GM10847 (cell line): ENCODE measurements around the gene CLEC6A.

Source experiments
- POLR2A ChIP-seq: IDR thresholded peaks from 2 replicates; pipeline ENCODE4 v1.6.1; 2011; ENCODE audit not compliant: insufficient read length; ENCODE audit errors: extremely low read depth

Gene CLEC6A

DNA sequence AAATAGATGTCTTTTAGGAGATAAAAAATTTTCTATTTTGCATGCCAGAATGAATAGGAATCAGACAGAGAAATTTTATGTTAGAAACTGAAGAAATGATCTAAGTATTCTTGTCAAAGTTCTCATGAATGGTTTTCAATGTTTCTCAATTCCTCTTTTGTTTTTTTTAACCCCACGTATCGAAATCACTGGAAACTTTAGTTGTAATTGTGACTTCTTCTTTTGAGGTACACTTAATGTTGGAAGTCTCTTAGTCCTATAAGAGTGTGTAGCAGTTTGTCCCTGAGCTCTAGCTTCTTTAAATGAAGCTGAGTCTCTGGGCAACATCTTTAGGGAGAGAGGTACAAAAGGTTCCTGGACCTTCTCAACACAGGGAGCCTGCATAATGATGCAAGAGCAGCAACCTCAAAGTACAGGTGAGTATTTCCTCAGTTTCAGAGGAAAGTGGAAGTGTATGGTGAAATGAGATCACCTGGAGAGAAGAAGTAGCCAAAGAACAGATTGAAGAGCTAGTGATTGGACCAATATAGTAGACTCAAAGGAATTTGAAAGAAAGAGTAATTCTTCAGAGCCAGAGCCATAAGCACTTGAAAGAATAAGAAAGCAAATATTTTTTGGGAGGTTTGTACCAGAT is at the start of gene CLEC6A:
TSS of gene CLEC6A (plus strand) at position 236 of the 634 bp plus-strand sequence. CDS start at position 386, 150 bp downstream.
- no peak for TF ChIP-seq POLR2A

DNA sequence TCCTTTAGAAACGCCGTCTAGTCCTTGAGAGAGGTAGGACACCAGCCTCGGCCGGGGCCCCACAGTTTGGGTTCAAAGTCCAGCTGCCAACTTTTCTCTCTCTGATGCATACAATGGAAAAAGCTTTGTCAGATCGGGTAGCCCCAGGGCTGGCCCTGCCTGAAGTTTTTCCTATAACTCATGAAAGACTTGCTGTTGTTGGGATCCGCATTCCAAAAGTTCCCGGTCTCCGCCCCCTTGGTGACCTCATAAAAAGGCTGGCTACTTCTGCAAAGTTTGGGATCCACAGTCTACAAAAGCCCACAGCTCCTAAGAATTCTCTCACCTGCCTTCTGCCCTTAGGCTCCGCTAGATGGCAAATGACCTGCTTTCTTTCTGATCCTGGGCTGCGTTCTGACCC is 35.3 kb upstream of the CLEC6A start:
- TF ChIP-seq POLR2A = no peak

DNA sequence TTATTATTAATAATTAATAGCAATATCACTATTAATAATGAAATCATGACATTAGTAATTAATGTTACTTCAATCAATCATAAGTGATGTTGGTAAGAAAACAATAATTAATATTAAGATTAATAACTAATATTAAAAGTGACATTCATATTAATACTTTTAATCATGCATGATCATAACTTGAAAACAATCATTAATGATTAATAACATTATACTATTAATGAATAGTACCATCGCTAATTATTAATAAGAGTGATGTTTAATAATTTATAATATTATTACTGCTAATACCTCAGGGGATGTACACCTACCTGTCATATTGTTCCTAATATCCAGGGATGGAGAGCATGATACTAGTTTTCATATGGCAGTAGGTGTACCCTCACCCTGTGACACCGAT is 10.0 kb upstream of the CLEC6A start:
- TF ChIP-seq POLR2A = no peak

DNA sequence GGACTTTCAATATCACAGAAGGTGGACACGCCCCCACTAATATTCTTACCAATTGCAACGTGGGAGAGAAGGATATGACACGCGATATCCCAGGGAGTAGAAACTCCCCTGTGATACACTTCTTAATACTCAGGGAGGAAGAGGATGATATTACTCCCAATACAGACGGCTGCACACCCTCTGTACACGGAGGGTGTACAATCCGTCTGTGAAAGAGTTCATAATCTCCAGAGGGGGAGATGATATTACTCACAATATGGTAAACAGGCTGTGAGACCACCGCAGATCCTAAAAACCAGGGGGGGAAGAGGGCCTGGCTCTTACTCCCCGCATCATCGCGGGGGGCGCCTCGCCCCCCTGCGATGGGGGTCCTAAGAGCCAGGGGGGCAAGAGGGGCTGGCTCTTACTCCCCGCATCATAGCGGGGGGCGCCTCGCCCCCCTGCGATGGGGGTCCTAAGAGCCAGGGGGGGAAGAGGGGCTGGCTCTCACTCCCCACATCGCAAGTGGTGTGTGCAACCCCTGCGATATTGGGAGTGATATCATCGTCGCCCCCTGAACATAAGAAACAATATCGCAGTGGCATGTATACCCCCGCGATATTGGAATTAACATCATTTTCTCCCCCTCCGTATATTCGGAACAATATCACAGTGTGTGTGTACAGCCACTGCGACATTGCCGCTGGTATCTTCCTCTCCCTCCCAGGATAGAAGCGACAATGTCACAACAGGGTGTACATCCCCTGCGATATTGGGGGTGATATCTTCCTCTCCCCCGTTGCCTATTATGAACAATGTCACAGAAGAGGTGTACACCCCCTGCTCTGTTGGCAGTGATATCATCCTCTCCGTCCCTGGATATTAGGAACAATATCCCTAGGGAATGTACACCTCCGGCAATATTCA is 8.9 kb upstream of the CLEC6A start:
- no peak for TF ChIP-seq POLR2A

DNA sequence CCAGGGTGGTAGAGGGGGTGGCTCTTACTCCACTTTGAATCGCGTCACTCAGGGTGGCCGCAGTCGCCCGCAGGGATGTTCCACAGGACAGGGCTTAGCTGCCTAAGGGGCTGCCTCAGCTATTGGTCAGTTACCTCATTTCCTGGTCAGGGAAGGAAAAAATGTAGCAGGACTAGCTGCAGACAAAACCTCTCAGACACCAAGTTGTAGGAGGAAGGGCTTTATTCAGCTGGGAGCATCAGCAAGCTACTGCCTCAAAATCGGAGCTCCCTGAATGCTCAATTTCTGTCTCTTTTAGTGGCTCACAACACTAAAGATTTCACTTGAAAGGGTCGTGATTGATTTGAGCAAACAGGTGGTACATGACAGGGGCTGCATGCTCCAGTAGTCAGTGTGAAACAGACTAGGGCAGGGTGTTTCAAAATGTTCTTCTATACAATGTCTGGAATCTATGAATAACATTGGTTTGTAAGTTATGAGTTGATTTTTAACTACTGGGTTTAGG is 6.4 kb upstream of the CLEC6A start:
- TF ChIP-seq POLR2A = no peak

DNA sequence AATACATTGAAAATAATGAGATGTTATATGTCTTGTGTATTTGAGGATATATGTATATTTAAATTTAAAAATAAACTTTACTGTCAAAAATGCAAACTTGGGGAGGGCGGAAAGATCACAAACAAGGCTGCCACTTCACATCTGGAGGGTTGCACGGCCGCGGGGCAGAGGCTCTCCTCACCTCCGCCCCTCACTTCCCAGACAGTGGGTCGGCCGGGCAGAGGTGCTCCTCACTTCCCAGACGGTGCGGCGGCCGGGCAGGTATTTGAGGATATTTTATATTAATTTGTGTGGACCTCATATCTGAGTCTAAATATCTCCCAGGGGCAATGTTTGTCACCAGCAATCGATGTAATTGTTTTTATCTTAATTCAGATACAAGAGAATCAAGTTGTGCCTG is 3.7 kb upstream of the CLEC6A start:
- no peak for TF ChIP-seq POLR2A

DNA sequence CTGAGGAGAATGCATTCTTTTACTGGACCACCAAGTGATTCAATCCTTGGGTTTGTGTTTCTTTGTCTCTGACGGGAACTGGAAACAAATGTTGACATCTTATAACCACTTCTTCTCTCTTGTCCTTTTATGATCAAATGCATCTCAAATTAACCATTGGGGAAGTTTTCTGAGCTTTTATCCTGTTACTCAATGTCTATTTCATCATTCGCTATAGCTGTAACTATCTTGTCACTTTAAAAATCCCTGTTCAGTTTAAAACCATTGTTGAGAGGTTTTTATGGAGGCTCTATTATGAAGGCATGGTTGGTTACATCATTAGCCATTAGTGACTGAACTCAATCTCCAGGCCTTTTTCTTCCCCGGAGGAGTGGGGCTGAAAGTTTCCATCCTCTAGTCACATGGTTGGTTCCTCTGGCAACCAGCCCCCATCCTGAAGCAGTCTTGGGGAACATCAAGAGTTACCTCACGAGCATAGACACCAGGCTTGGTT is 2.7 kb upstream of the CLEC6A start:
- no peak for TF ChIP-seq POLR2A

DNA sequence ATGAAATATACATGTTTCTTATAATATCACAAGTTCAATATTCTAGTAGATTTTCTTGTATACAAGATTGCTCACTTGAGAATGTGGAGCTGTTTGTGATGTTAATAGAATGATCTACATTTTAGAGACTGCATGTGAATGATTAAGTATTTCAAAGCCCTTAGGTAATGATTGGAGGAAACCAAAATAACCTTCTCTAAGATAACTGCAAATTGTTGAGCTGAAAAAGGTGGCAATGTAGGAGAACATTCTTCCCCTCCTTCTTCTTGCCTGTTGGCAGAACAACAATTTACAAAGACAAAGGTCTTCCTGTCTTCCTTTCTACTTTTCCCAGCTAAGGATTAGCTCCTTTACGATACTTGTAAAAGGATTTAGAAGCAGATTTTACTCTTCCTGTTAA is 2.0 kb upstream of the CLEC6A start:
- TF ChIP-seq POLR2A = no peak

DNA sequence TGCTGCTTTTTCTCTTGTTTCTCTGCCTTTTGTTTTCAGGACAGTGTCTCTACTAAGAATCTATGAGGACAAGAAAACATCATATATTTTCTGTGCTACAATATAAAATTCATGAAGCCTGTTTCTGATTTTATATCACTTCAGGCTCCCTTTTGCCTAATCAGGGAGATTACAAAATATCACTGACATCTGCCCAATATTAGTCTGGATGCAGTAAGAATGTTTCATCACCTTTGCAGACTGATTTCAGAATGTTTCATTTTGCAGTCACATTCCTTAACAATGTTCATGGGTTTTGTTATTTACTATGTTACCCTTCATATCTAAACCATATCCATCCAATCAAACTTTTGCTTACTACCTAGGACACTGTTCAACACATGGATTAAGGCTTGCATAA is 491 bp upstream of the CLEC6A start:
- TF ChIP-seq POLR2A = no peak

DNA sequence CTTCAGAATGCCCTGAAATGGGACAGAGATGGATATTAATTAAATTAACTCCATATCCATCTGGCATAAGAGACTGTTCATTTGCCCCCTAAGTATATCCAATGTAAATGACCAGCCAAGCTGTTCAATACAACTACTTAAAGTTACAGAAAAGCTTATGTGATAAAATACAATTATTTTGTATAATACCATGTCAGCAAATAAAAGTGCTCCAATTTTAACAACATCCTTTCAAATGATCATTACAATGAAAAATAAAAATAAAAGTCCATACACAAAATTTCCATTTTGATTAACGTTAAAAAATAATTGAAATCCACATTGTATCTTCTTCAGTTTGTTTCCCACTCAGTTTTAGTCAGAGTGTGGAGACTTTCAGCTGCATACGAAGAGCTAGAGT is 5.7 kb downstream of the CLEC6A start:
- no peak for TF ChIP-seq POLR2A

DNA sequence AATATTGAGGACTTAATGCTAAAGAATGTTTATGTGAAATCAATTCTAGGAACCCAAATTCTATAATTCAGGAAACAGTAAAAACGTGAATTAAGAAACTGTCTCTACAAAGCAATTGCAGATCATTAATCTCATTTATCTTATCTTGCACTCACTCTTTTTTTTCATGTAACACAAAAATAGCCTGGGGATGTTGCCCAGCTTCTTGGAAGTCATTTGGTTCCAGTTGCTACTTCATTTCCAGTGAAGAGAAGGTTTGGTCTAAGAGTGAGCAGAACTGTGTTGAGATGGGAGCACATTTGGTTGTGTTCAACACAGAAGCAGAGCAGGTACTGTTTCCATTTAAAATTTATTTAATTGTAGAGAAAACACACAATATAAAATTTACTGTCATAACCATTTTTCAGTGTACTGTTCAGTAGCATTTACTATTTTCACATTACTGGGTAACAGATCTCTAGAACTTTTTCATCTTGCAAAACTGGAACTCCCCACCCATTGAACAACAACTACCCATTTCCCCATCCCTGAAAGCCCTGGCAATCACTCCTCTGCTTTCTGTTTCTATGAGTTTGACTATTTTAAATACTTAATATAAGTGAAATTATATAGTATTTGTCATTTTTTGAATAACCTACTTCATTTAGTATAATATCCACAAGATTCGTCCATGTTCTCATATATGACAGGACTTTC is 9.7 kb downstream of the CLEC6A start:
- no peak for TF ChIP-seq POLR2A

DNA sequence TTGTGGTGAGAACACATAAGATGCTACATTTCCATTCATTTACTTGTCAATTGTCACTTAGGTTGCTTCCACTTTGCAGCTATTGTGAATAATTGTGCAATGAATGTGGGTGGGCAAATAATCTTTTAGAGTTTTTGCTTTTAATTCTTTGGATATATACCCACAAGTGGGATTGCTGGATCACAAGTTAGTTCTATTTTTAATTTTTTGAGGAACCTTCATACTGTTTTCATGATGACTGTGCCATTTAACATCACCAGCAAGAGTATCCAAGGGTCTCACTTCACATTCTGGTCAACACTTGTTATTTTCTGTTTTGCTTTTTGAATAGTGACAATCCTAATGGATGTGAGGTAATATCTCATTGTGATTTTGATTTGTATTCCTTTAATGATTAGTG is 10.5 kb downstream of the CLEC6A start:
- no peak for TF ChIP-seq POLR2A

DNA sequence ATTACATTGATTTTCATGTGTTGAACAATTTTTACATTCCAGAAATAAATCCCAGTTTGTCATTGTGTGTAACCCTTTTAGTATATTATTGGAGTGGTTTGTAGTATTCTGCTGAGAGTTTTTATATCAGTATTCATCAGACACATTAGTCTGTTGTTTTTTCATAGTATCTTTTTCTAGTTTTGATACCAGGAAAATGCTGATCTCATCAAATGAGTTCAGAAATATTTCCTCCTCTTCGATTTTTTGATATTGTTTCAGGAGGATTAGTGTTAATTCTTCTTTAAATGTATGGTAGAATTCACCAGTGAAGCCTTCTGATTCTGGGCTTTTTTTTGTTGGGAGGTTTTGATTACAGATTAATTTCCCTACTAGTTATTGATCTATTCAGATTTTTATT is 15.3 kb downstream of the CLEC6A start:
- no peak for TF ChIP-seq POLR2A

DNA sequence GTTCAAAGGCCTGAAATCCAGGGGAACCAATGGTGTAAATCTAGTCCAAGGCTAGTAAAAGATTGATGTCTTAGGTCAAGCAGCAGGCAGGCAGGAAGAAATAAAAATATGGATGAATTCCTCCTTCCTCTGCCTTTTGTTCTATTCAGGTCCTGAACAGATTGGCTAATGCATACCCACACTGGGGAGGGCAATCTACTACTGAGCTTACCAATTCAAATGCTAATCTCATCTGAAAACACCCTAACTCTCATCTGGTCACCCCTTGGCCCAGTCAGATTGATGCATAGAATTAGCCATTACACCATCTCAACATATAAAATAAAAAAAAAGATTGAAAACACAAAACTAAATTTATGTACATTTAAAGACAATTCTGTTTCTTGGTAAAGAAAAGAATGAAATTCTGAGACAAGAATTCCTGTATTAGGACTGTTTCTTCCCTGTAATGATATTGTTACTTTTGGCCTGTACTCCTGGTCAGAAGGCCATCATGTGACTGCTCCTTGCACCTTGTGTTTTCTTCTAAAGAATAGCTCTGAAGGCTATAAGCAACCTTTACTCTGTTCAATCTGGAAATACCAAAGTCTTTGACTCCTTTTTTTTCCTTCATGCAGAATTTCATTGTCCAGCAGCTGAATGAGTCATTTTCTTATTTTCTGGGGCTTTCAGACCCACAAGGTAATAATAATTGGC is 19.9 kb downstream of the CLEC6A start:
- no peak for TF ChIP-seq POLR2A

DNA sequence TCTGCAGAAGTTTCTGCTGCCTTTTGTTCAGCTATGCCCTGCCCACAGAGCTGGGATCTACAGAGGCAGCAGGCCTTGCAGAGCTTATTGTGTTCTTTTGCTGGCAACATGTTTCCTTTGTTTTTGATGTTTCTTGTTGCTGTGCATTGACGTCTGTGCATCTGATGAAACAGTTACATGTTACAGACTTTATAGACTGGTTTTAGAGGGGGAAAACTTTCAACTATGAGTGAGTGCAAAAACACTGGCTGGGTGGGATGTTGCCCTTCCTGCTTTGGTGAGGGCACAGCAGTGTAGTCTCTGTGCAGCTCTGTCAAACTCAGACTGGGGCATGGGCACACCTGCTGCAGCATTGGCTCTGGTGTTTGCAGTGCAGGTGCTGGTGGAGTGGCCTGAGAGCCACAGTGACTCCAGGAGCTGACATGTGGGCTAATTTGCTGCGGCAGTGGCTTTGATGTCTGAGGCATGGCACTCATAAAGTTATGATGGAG is 26.9 kb downstream of the CLEC6A start:
- no peak for TF ChIP-seq POLR2A
